ENCODE results near the gene HMOX2. TPM values are rescaled to one million over a fixed set of nuclear protein-coding genes. Genes with fewer than 3 reads are reported as not detected.

HMOX2 gene
- total RNA-seq, 1 donor from 2014 or later, result 52.8 TPM

DNA sequence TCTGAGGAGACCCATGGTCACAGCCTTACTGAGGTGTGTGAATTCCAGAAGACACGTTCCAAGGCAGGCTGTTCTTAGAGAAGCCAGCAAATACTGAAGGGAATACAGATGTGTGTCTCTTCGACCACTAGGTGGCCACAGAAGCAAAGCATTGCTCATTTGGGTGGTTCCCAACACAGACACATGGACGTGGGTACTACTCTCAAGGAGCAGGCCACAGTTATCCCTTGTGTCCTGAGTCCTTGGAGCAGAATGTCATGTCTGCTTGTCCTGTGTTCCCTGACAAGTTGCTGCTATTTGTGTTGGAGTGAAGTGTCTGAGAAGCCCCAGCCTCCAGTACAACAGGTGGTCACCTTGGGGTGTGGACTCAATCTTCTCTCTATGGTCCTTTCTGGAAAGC lies 30.3 kb downstream of the HMOX2 start:
- no peaks in the 10 kb centered on the region for H3K27me3 ChIP-seq
- H3K4me1 ChIP-seq, result peaks cover 34% of the 10 kb centered on the region
- TF ChIP-seq POLR2A (IDR thresholded peaks at IDR 0.05), result no peak
- TF ChIP-seq, protein P1, sequence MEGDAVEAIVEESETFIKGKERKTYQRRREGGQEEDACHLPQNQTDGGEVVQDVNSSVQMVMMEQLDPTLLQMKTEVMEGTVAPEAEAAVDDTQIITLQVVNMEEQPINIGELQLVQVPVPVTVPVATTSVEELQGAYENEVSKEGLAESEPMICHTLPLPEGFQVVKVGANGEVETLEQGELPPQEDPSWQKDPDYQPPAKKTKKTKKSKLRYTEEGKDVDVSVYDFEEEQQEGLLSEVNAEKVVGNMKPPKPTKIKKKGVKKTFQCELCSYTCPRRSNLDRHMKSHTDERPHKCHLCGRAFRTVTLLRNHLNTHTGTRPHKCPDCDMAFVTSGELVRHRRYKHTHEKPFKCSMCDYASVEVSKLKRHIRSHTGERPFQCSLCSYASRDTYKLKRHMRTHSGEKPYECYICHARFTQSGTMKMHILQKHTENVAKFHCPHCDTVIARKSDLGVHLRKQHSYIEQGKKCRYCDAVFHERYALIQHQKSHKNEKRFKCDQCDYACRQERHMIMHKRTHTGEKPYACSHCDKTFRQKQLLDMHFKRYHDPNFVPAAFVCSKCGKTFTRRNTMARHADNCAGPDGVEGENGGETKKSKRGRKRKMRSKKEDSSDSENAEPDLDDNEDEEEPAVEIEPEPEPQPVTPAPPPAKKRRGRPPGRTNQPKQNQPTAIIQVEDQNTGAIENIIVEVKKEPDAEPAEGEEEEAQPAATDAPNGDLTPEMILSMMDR (IDR thresholded peaks at IDR 0.05), result peak; percentile 36 to 71 (median 71)
- peak in 1 of 2 donors; percentile 21 for TF ChIP-seq POLR2AphosphoS5 (IDR thresholded peaks at IDR 0.05; ENCODE audit: insufficient read depth in 1 of 2, low read depth in 1 of 2)
- intact Hi-C loops (cut with DNase I), result loop anchor here (10.0 kb wide), 1 partner anchor 48 kb away; the partner anchor contains the start of gene C16orf96
- H3K27ac ChIP-seq, result peak overlapping the region; percentile 60
- DNase-seq (ENCODE audit: extremely low spot score in 2 of 2), result no peak
- peaks cover 0 to 34% of the 10 kb centered on the region in 2 donors for H3K36me3 ChIP-seq
- H3K9me3 ChIP-seq, result no peaks in the 10 kb centered on the region
- no peak overlapping the region for H3K4me3 ChIP-seq

DNA sequence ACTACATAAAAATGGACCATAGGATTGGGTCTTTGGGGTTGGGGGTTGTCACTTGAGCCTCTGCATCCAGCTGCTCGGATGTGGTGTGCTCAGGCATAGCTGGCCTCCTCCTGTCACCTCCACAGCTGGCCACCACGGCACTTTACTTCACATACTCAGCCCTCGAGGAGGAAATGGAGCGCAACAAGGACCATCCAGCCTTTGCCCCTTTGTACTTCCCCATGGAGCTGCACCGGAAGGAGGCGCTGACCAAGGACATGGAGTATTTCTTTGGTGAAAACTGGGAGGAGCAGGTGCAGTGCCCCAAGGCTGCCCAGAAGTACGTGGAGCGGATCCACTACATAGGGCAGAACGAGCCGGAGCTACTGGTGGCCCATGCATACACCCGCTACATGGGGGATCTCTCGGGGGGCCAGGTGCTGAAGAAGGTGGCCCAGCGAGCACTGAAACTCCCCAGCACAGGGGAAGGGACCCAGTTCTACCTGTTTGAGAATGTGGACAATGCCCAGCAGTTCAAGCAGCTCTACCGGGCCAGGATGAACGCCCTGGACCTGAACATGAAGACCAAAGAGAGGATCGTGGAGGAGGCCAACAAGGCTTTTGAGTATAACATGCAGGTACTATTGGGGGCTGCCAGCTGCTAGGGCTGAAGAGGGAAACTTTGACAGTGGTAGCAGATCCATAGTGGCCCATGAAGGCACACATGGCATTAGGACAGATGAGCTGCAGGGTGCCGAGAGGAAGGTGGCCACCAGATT lies 31.6 kb downstream of the HMOX2 start:
- H3K4me3 ChIP-seq, result no peak overlapping the region
- H3K27me3 ChIP-seq, result no peaks in the 10 kb centered on the region
- intact Hi-C loops (cut with DNase I), result loop anchor here (10.0 kb wide), 1 partner anchor 47 kb away; the partner anchor contains the start of gene C16orf96
- no peak for DNase-seq (ENCODE audit: extremely low spot score in 2 of 2)
- peaks cover 0 to 48% of the 10 kb centered on the region in 2 donors for H3K36me3 ChIP-seq
- TF ChIP-seq, protein P1 (IDR thresholded peaks at IDR 0.05), result no peak
- TF ChIP-seq POLR2AphosphoS5 (IDR thresholded peaks at IDR 0.05; ENCODE audit: insufficient read depth in 1 of 2, low read depth in 1 of 2) (no peak), POLR2A (IDR thresholded peaks at IDR 0.05) (no peak)
- H3K27ac ChIP-seq, result no peak overlapping the region
- peaks cover 30% of the 10 kb centered on the region for H3K4me1 ChIP-seq
- no peaks in the 10 kb centered on the region for H3K9me3 ChIP-seq

DNA sequence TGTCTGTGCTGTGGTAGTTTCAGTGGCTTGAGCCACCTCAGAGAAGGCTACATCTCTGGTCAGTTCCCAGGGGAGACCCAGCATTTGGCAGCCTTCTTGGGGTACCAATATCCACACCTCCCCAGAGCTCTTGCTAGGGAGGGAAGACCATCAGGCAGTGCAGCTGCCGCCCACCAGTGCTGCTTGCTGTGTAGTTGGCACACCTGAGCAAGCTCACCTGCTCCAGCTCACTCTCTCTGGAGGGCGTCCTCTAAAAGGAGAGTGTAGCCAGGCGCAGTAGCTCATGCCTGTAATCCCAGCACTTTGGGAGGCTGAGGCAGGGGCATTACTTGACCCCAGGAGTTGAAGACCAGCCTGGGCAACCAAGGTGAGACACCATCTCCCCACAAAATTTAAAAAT lies 32.6 kb downstream of the HMOX2 start:
- intact Hi-C loops (cut with DNase I), result loop anchor here (10.0 kb wide), 1 partner anchor 46 kb away; the partner anchor contains the start of gene C16orf96
- no peak overlapping the region for H3K27ac ChIP-seq
- no peaks in the 10 kb centered on the region for H3K9me3 ChIP-seq
- no peak overlapping the region for H3K4me3 ChIP-seq
- peaks cover 0 to 55% of the 10 kb centered on the region in 2 donors for H3K36me3 ChIP-seq
- no peak for DNase-seq (ENCODE audit: extremely low spot score in 2 of 2)
- peaks cover 34% of the 10 kb centered on the region for H3K4me1 ChIP-seq
- H3K27me3 ChIP-seq, result no peaks in the 10 kb centered on the region
- TF ChIP-seq, protein P1 (IDR thresholded peaks at IDR 0.05), result no peak
- TF ChIP-seq POLR2A (IDR thresholded peaks at IDR 0.05), result no peak
- TF ChIP-seq POLR2AphosphoS5 (IDR thresholded peaks at IDR 0.05; ENCODE audit: insufficient read depth in 1 of 2, low read depth in 1 of 2), result no peak

DNA sequence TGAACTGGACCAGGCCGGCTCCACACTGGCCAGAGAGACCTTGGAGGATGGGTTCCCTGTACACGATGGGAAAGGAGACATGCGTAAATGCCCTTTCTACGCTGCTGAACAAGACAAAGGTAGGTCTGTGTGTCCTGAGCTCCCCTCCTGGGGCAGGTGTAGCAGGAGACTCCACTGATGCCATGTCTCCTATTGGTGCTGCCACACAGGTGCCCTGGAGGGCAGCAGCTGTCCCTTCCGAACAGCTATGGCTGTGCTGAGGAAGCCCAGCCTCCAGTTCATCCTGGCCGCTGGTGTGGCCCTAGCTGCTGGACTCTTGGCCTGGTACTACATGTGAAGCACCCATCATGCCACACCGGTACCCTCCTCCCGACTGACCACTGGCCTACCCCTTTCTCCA lies 33.2 kb downstream of the HMOX2 start:
- H3K9me3 ChIP-seq, result no peaks in the 10 kb centered on the region
- no peaks in the 10 kb centered on the region for H3K27me3 ChIP-seq
- H3K36me3 ChIP-seq, result peaks cover 0 to 55% of the 10 kb centered on the region in 2 donors
- peaks cover 40% of the 10 kb centered on the region for H3K4me1 ChIP-seq
- H3K27ac ChIP-seq, result no peak overlapping the region
- H3K4me3 ChIP-seq, result no peak overlapping the region
- no peak for TF ChIP-seq POLR2A (IDR thresholded peaks at IDR 0.05)
- TF ChIP-seq POLR2AphosphoS5 (IDR thresholded peaks at IDR 0.05; ENCODE audit: insufficient read depth in 1 of 2, low read depth in 1 of 2), result no peak
- TF ChIP-seq, protein P1 (IDR thresholded peaks at IDR 0.05), result no peak
- DNase-seq (ENCODE audit: extremely low spot score in 2 of 2), result no peak
- intact Hi-C loops (cut with DNase I), result loop anchor here (10.0 kb wide), 1 partner anchor 45 kb away; the partner anchor contains the start of gene C16orf96

DNA sequence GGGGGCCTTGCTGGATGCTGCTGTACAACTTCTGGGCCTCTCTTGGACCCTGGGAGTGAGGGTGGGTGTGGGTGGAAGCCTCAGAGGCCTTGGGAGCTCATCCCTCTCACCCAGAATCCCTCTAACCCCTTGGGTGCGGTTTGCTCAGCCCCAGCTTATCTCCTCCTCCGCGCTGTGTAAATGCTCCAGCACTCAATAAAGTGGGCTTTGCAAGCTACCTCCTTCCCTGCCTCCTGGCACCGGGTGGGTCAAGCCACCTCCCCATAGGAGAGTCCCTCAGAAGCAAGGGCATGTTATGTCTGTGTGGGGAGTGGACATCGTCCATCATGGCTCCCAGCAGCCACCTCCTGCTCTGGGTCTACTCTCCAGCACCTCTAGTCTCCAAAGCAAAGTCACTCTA lies 33.9 kb downstream of the HMOX2 start:
- H3K4me1 ChIP-seq, result peaks cover 47% of the 10 kb centered on the region
- no peak overlapping the region for H3K4me3 ChIP-seq

More for the DNA sequence above, 33.9 kb downstream of the HMOX2 start:
- H3K27me3 ChIP-seq, result no peaks in the 10 kb centered on the region
- H3K36me3 ChIP-seq, result peaks cover 0 to 55% of the 10 kb centered on the region in 2 donors
- no peaks in the 10 kb centered on the region for H3K9me3 ChIP-seq
- no peak for DNase-seq (ENCODE audit: extremely low spot score in 2 of 2)
- TF ChIP-seq POLR2AphosphoS5 (IDR thresholded peaks at IDR 0.05; ENCODE audit: insufficient read depth in 1 of 2, low read depth in 1 of 2), result no peak
- TF ChIP-seq, protein P1 (IDR thresholded peaks at IDR 0.05), result no peak
- intact Hi-C loops (cut with DNase I), result no loop called here
- H3K27ac ChIP-seq, result no peak overlapping the region

All from vagina (tissue), 2 donors.